NB4 (cell line): ENCODE measurements around the gene KIF2C.

Source experiments
- DNase-seq: peaks from one replicate; pipeline ENCODE4 v3.0.0; 2010; ENCODE audit warnings: low read depth
- H3K4me3 ChIP-seq: one replicate; pipeline ENCODE4 v1.5.1; 2011; ENCODE audit warnings: mild to moderate bottlenecking, low read depth, low read length, moderate library complexity
- MYC ChIP-seq: IDR thresholded peaks from 2 replicates; pipeline ENCODE4 v1.6.1; 2011; ENCODE audit warnings: low read depth, low read length
- POLR2A ChIP-seq: IDR thresholded peaks from 2 replicates; pipeline ENCODE4 v1.6.1; 2011; ENCODE audit warnings: mild to moderate bottlenecking; ENCODE audit not compliant: insufficient read length; ENCODE audit errors: extremely low read depth
- TF ChIP-seq, protein P1 (sequence below): IDR thresholded peaks from 2 replicates; pipeline ENCODE4 v1.6.1; 2011; ENCODE audit warnings: low read depth, low read length
- TF ChIP-seq, protein P2 (sequence below): IDR thresholded peaks from one replicate; pipeline ENCODE4 v1.5.1; 2012; ENCODE audit warnings: low read depth, low read length

Gene KIF2C

GRCh38 chr1:44783697-44784093 is 44.1 kb downstream of the KIF2C start:
- peak; percentile 23 for DNase-seq
- no peak overlapping the region for H3K4me3 ChIP-seq
- TF ChIP-seq, protein P1, sequence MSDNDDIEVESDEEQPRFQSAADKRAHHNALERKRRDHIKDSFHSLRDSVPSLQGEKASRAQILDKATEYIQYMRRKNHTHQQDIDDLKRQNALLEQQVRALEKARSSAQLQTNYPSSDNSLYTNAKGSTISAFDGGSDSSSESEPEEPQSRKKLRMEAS: no peak
- no peak for TF ChIP-seq POLR2A
- TF ChIP-seq, protein P2, sequence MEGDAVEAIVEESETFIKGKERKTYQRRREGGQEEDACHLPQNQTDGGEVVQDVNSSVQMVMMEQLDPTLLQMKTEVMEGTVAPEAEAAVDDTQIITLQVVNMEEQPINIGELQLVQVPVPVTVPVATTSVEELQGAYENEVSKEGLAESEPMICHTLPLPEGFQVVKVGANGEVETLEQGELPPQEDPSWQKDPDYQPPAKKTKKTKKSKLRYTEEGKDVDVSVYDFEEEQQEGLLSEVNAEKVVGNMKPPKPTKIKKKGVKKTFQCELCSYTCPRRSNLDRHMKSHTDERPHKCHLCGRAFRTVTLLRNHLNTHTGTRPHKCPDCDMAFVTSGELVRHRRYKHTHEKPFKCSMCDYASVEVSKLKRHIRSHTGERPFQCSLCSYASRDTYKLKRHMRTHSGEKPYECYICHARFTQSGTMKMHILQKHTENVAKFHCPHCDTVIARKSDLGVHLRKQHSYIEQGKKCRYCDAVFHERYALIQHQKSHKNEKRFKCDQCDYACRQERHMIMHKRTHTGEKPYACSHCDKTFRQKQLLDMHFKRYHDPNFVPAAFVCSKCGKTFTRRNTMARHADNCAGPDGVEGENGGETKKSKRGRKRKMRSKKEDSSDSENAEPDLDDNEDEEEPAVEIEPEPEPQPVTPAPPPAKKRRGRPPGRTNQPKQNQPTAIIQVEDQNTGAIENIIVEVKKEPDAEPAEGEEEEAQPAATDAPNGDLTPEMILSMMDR: no peak
- TF ChIP-seq MYC: no peak

GRCh38 chr1:44784094-44785028 is 44.7 kb downstream of the KIF2C start:
- TF ChIP-seq, protein P2: no peak
- TF ChIP-seq POLR2A: no peak
- TF ChIP-seq MYC: no peak
- TF ChIP-seq, protein P1: no peak
- H3K4me3 ChIP-seq: no peak overlapping the region
- peak; percentile 30 for DNase-seq

- DNase-seq: no peak
- no peak for TF ChIP-seq POLR2A
- TF ChIP-seq, protein P2: no peak
- no peak for TF ChIP-seq MYC
- TF ChIP-seq, protein P1: no peak
- no peak overlapping the region for H3K4me3 ChIP-seq
Measured at GRCh38 chr1:44785029-44785380, 45.4 kb downstream of the KIF2C start.

GRCh38 chr1:44785501-44786137 is 46.0 kb downstream of the KIF2C start:
- no peak for TF ChIP-seq POLR2A
- TF ChIP-seq, protein P2: no peak
- no peak for TF ChIP-seq MYC
- TF ChIP-seq, protein P1: no peak
- no peak overlapping the region for H3K4me3 ChIP-seq
- DNase-seq: no peak

GRCh38 chr1:44786138-44786840 is 46.7 kb downstream of the KIF2C start:
- H3K4me3 ChIP-seq: no peak overlapping the region
- TF ChIP-seq, protein P2: peak; percentile 74
- no peak for TF ChIP-seq POLR2A
- peak; percentile 53 for DNase-seq
